Measurements from ENCODE around the gene MPL.

DNA sequence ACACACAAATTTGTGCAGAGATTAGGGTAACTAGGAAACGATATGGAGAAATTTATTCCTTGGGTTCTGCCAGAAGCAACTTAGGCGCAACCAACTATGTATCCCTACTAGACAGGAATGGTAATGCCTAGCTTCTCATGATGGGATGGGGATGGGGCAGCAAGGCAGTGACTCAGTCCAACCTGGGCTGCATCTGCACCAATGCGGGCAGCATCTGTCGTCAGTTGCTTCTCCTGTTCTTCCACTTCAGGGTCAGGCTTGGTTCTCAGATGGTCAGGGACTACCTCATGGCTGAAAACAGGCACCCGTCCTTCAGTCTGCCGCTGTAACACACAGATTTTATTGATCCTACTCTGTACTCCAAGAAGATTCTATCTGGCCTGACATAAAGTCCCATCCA is 49.1 kb downstream of the MPL start:
- no peak for TF ChIP-seq TAF1 (IDR thresholded peaks at IDR 0.05; ENCODE audit: borderline replicate concordance, low read depth, low read length)
- no peak for TF ChIP-seq POLR2A (IDR thresholded peaks at IDR 0.05; ENCODE audit: low read depth, low read length)
- no peak for TF ChIP-seq POLR2AphosphoS5 (IDR thresholded peaks at IDR 0.05; ENCODE audit: low read depth, low read length)
